Stimulated activated CD4-positive, alpha-beta T cell treated with anti-CD3 and anti-CD28 coated beads, Interleukin-12 subunit alpha, Interleukin-12 subunit beta, amount 100 ng/mL, for 4 hours (primary cell): Measurements from ENCODE around the gene HPN.
"Not testable (repeated sequence)": the region's sequence is repeated elsewhere in the genome, so short reads cannot be mapped to it uniquely, and the experiment has no call there.

Experiments
- DNase-seq: peaks from one replicate; pipeline ENCODE4 v3.0.0-alpha.2; 2020

HPN gene

DNA sequence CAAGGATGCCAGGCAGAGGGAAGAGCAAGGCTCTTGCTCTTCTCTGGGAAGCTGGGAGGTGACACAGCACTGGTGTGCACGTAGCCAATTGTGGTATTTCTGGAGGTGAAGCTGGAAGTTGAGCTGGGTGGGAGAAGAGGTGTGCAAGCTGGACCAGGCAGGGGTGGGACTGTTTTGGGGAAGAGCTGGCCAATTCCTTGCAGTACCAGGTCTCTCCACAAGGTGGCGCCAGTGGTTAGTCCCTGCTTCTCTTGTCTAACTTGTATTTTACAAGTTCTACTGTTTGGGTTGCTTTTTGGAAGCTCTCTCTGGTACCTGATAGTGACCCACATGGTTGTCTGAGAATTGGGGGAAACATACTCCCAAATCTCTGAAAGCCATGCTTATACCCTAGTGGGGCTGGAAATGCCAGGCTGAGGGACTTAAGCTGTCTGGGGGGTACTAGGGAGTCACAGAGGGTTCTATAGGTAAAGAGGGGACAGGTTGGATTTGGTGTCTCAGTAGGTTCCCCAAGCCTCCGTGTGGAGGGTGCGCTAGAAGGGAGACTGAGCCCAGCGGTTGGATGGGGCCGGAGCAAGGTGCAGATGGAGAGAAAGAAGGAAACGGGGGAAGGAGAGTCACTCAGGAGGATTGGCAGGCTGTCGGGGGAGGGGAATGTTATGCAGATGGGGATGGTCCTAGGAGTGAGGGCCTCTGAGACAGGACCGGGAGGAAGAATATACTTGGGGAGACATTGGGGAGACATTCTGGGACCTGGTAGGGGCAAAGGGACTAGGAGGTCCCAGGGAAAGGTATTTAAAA is 3.0 kb downstream of the HPN start:
- peak; percentile 55 for DNase-seq

GRCh38 chr19:35045667-35046300 is 4.3 kb downstream of the HPN start:
- DNase-seq: no peak

- no peak for DNase-seq
These were observed 4.9 kb downstream of the HPN start for GRCh38 chr19:35046461-35046860.

GRCh38 chr19:35048911-35049411 is 7.4 kb downstream of the HPN start:
- DNase-seq: no peak

- no peak for DNase-seq
These were observed 7.9 kb downstream of the HPN start for GRCh38 chr19:35049456-35049855.

GRCh38 chr19:35050662-35051061 is 9.1 kb downstream of the HPN start:
- DNase-seq: not testable (repeated sequence)

DNA sequence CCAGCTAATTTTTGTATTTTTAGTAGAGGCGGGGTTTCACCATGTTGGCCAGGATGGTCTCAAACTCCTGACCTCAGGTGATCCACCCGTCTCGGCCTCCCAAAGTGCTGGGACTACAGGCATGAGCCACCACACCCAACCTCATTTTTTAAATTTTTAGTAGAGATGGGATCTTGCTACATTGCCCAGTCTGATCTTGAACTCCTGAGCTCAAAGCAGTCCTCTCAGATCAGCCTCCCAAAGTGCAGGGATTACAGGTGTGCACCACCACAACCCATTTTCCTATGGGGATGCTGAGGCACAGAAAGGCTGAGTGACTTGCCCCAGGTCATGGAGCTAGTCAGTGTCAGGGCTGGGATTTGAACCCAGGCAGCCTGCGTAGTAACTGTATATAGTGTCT is 9.7 kb downstream of the HPN start:
- not testable (repeated sequence) for DNase-seq

DNA sequence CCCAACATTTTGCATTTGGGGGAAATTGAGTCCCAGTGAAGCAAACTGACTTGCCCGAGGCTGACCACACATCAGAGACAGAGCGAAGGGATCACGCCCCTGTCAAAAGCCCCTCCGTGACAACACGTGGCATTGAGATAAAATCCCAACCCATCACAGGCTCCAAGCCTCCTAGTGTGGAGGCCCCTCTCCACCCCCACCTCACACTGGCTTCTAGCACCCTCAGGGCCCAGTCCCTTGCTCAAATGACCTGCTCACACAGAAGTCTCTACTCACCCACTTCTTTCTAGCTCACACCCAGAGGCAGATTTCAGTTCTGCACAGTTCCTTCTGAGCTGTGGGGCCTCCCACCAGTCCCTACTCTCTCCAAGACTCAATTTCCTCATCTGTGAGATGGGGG is 10.3 kb downstream of the HPN start:
- no peak for DNase-seq

- DNase-seq: no peak
These were observed 11.2 kb downstream of the HPN start for GRCh38 chr19:35052599-35053190.

DNA sequence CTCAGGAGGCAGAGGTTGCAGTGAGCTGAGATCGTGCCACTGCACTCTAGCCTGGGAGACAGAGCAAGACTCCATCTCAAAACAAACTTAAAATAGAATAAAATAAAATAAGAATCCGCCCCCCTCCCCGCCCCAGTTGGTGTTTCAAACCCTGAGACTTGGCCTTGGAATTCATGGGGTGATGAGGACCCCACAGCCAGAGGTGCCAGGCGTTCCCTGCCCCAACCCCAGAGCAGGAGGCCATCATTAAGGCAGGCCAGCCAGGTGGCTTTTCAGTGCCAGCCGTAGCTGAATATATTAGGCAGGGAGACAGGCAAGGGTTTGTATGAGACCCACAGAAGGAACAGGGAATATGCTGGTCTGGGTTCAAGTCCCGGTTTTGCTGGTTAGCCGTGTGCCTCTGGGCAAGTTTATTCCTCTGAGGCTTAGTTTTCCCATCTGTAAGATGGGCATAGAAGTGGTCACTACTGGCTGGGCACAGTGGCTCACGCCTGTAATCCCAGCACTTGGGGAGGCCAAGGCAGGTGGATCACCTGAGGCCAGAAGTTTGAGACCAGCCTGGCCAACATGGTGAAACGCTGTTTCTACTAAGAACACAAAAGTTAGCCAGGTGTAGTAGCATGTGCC is 12.3 kb downstream of the HPN start:
- DNase-seq: no peak

- no peak for DNase-seq
These were observed 13.1 kb downstream of the HPN start for GRCh38 chr19:35054626-35055025.

GRCh38 chr19:35055715-35056179 is 14.2 kb downstream of the HPN start:
- no peak for DNase-seq

DNA sequence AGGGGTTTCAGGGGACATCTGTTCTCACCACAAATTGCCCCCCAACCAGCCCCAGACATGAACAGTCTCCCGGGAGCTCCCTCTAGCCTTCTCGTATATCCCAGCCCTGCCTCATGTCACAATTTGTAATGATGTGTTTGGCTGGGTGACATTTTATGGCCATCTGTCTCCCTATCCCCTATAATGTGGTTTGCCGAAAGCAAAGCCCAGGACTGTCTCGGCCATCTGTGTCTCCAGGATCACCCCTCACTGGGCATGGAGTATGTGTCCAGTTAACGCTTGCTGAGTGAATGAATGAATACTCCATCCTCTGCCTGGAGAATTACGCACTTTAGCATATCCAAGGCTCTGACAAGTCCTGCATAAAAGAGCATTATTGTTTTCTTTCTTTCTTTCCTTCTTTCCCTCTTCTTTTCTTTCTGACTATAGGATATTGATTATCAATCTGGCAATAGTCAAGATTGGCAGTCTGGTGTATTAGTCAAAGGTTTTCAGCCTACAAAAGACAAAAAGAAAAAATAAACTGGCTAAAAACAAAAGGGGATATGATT is 15.1 kb downstream of the HPN start:
- DNase-seq: no peak

DNA sequence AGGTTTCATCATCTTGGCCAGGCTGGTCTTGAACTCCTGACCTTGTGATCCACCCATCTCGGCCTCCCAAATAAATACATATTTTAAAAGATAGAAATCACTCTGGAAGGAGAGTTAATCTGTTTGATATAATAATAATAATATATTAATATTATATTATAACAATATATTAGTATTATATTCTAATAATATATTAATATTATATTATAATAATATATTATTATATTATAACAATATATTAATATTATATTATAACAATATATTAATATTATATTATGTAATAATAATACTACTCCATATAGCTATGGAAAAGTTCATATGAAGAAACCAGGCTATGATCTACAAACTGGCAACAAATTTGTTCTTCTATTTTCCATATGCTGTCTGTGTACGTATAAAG is 16.8 kb downstream of the HPN start:
- DNase-seq: no peak

DNA sequence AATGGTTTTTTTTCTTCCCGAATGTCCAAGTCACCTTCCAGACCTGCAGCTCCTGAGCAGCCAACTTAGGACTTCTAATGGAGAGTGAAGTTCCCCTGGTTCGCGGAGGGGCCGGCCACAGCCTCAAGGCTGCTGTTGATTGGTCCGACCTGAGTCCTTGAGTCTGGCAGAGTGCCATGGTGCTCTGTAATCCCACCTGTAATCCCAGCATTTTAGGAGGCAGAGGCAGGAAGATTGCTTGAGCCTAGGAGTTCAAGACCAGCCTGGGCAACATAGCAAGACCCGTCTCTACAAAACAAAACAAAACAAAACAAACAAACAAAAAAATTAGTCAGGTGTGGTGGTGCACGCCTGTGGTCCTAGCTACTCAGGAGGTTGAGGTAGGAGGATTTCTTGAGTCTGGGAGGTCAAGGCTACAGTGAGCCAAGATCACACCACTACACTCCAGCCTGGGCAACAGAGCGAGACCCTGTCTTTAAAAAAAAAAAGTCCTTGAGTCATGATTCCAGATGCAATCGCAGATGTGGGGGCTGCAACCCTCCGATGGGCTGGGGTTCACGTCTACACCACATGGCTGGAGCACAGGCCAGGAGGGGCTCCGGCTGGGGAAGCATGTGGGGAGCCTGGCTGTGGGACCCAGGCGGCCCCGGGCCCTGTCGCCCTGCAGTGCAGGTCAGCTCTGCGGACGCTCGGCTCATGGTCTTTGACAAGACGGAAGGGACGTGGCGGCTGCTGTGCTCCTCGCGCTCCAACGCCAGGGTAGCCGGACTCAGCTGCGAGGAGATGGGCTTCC is 17.7 kb downstream of the HPN start:
- no peak for DNase-seq

DNA sequence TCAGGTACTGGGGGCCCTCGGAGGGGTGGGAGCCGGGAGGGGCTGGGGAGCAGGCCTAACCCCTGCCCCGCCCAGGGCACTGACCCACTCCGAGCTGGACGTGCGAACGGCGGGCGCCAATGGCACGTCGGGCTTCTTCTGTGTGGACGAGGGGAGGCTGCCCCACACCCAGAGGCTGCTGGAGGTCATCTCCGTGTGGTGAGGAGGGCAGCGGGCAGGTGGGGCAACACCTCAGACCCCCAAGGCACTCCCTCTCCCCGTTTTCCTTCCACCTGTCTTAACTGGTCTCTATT is 18.2 kb downstream of the HPN start:
- DNase-seq: no peak

DNA sequence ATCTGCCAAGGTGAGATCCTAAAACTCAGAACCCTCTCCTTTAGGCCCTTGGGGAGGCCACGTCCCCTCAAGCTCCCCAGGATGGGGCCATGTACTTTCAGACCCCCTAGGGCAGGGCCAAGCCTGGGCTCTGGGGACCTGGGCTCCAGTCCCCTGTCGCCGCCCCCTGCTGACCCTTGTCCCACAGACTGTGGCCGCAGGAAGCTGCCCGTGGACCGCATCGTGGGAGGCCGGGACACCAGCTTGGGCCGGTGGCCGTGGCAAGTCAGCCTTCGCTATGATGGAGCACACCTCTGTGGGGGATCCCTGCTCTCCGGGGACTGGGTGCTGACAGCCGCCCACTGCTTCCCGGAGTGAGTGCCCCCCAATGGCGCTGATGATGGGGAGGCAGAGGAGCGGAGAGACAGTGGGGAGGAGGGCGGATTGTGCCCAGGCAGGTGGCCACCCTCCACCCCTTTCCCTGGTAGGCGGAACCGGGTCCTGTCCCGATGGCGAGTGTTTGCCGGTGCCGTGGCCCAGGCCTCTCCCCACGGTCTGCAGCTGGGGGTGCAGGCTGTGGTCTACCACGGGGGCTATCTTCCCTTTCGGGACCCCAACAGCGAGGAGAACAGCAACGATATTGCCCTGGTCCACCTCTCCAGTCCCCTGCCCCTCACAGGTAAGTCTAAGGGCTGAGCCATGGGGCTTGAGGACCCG is 18.8 kb downstream of the HPN start:
- DNase-seq: no peak

GRCh38 chr19:35061583-35062373 is 20.3 kb downstream of the HPN start:
- DNase-seq: no peak

DNA sequence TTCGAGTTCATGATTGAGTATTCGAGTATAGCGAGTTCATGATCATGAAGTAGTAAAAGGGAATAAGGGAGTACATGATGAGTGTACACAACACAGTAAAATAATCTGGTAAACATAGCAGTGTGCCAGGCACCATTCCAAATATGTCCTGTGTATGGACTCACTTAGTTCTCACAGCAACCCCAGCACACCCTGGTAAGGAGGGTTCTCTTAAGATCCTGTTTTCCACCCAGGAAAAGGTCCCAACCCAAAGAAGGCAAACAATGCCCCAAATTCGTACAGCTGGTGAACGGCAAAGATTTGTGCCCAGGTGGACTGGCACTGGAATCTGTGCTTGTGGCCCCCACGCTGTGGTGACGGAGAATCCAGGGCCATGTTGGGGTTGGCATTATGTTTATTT is 21.4 kb downstream of the HPN start:
- DNase-seq: no peak

GRCh38 chr19:35063940-35064818 is 22.7 kb downstream of the HPN start:
- DNase-seq: no peak
